ENCODE data around the gene TTC13. TPM values are rescaled to one million over a fixed set of nuclear protein-coding genes. Genes with fewer than 3 reads are reported as not detected.

Gene TTC13
- total and polyA plus RNA-seq, 8 donors = 15.2 to 29.4 (median 24.4) TPM

DNA sequence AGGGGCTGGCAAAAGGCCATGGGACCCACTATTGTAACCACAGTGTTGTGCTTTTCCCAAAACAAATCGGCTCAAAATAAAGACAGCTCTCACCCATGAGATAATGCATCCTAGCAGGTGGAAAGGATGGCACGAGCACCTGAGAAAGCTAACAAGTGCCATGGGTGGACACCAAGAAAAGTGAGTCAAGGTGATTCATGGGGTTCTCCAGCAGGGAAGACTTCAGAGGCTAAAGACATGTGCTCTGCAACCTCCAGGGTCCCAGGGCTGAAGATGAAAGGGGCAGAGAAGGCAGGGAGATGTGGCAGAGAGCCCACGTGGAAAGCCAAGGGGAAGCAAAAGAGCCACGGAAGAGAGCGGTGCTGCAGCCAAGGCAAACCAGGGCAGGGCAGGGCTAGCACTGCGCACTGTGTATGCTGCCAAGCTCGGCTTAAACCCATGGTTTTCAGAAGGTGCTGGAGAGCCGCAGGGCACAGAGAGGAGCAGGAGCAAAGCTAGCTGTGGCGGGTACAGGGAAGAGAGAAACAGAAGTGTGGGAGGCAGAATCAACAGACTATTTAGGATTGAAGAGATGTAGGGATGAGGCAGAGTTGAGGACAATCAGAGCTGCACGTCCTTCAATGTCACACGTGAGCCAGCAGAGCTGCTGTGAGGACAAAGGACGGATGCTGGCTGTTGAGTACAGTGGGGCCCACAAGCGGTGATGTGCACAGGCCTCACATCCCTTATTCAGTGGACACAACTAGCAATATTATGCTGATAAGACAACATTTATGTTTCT, 68.5 kb downstream of the TTC13 start:
- DNase-seq = no peak
- no peak for ATAC-seq
- H3K27me3 ChIP-seq = no peaks in the 10 kb centered on the region
- H3K36me3 ChIP-seq = peaks cover 0 to 92% of the 10 kb centered on the region in 2 donors
- TF ChIP-seq, protein P1, sequence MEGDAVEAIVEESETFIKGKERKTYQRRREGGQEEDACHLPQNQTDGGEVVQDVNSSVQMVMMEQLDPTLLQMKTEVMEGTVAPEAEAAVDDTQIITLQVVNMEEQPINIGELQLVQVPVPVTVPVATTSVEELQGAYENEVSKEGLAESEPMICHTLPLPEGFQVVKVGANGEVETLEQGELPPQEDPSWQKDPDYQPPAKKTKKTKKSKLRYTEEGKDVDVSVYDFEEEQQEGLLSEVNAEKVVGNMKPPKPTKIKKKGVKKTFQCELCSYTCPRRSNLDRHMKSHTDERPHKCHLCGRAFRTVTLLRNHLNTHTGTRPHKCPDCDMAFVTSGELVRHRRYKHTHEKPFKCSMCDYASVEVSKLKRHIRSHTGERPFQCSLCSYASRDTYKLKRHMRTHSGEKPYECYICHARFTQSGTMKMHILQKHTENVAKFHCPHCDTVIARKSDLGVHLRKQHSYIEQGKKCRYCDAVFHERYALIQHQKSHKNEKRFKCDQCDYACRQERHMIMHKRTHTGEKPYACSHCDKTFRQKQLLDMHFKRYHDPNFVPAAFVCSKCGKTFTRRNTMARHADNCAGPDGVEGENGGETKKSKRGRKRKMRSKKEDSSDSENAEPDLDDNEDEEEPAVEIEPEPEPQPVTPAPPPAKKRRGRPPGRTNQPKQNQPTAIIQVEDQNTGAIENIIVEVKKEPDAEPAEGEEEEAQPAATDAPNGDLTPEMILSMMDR (IDR thresholded peaks at IDR 0.05) = no peak
- no peaks in the 10 kb centered on the region for H3K4me1 ChIP-seq
- no peak overlapping the region for H3K27ac ChIP-seq
- no peaks in the 10 kb centered on the region for H3K9me3 ChIP-seq
- intact Hi-C loops (cut with DNase I) = loop anchor here in 1 of 2 donors (10.0 kb wide), 1 partner anchor 305 kb away; no protein-coding TSS in a partner anchor
- no peak overlapping the region for H3K4me3 ChIP-seq

DNA sequence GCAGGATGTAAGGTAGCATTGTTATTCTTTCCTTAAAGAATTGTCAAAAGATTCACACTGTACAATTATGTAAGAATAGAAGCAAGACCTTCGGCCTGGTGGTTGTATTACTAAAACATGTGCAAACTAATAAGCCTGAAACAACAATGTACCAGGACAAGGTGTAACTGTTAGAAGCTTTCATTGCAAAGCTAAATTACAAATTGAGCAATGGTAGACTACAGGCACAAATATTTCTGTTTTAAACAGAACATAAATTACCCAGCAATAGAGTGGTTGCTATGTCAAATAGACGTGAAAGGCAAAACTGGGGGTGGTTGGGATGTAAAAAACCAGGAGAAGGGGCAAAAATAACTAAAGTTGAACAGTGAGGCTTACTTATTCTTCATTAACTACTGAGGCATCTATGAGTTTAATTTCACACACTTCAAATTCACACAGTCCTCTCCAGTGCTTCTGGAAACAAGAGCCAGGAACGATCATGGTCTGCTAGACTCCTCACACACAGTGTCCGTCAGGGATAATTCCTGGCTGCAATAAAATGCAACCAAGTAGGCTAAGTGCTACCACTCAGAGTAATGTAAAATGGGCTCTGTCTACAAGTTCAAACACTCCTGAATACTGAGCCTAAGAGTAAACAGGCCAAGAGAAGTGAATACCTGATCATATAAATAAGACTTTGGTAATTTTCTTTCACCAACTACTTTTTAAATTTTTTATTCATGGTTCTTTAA, 71.0 kb downstream of the TTC13 start:
- TF ChIP-seq, protein P1 (IDR thresholded peaks at IDR 0.05) = no peak
- H3K27ac ChIP-seq = peak overlapping the region in 1 of 2 donors; percentile 61
- H3K4me3 ChIP-seq = no peak overlapping the region
- no peaks in the 10 kb centered on the region for H3K4me1 ChIP-seq
- no peaks in the 10 kb centered on the region for H3K9me3 ChIP-seq
- H3K27me3 ChIP-seq = no peaks in the 10 kb centered on the region
- intact Hi-C loops (cut with DNase I) = no loop called here
- no peak for DNase-seq
- peak; percentile 89 for ATAC-seq
- peaks cover 0 to 73% of the 10 kb centered on the region in 2 donors for H3K36me3 ChIP-seq

DNA sequence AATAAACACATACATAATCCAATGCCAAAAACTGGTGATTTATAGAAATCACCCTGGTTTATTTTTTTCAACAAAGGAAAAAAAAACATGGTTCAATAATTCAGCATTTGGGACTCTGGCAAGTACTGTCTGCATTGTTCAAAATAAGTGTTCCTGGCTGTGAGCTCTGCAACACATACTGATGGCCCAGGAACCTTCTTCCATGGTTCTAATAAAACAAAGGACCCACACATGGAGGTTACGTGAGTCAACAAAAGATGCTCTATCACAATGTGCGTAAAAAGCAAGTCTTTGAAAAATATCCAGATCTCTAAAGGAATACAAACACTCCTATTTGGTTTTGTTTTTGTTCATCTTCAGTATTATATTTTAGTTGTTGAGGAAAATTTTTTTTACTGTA, 72.4 kb downstream of the TTC13 start:
- intact Hi-C loops (cut with DNase I) = no loop called here
- ATAC-seq = no peak
- H3K36me3 ChIP-seq = peaks cover 0 to 59% of the 10 kb centered on the region in 2 donors

DNA sequence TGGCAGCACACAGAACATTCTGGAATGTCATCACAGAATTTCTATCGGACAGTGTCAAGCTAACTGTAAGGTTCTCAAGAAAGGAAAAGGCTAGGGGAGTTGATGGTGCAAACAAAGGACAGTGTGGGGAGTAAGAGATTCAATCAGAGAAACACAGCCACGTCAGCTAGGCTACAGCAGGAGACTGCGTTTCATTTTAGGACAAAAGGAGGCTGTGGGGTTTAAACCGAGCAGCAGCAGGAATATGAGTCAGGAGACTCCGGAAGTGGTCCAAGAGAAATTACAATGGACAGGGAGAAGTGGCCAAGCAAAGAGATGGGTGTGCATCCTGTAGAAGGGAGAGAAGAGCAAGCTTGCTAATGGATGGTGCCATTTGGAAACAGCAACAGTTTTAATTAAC, 72.9 kb downstream of the TTC13 start:
- no peaks in the 10 kb centered on the region for H3K9me3 ChIP-seq
- no peak overlapping the region for H3K27ac ChIP-seq
- H3K36me3 ChIP-seq = peaks cover 0 to 54% of the 10 kb centered on the region in 2 donors
- no peaks in the 10 kb centered on the region for H3K27me3 ChIP-seq
- intact Hi-C loops (cut with DNase I) = no loop called here
- TF ChIP-seq, protein P1 (IDR thresholded peaks at IDR 0.05) = no peak
- DNase-seq (no peak), ATAC-seq (no peak)
- no peaks in the 10 kb centered on the region for H3K4me1 ChIP-seq
- no peak overlapping the region for H3K4me3 ChIP-seq

More for the DNA sequence above, 72.4 kb downstream of the TTC13 start:
- DNase-seq = no peak
- no peaks in the 10 kb centered on the region for H3K4me1 ChIP-seq
- no peaks in the 10 kb centered on the region for H3K9me3 ChIP-seq
- H3K27me3 ChIP-seq = no peaks in the 10 kb centered on the region
- no peak overlapping the region for H3K4me3 ChIP-seq
- TF ChIP-seq, protein P1 (IDR thresholded peaks at IDR 0.05) = no peak
- H3K27ac ChIP-seq = no peak overlapping the region

DNA sequence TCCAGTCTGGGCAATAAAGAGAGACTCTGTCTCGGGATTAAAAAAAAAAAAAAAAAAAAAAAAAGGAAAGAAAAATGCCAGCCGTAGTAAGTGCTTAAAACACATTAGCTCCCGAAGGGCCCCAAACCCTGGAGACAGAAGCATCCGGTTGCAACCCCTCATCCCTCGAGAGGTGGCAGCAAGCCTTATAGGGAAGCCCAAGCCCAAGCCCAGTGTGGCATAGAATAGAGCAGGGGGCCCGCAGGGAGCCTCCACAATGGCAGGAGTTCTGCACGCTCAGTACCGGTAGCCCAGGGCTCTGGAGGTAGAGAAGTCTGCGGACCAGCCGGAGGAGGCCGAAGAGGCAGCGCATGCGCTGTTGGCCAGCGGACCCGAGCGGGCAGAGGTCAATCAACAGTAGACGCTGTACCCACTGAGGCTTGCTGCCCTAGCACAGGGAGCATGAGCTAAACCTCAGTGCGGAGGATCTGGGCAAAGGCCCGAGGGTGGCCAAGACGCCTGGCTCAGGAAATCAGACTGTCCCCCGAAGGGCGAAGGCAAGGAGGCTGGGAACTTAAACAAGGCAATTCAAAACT, 76.2 kb downstream of the TTC13 start:
- Histone ChIP-seq H3K27me3 (no peaks in the 10 kb centered on the region), H3K9me3 (no peaks in the 10 kb centered on the region), H3K27ac (no peak overlapping the region), H3K4me3 (no peak overlapping the region), H3K4me1 (no peaks in the 10 kb centered on the region), H3K36me3 (peaks cover 0 to 23% of the 10 kb centered on the region in 2 donors)
- ATAC-seq (no peak), DNase-seq (peak in 1 of 4 donors; percentile 71)
- intact Hi-C loops (cut with DNase I) = no loop called here
- TF ChIP-seq, protein P1 (IDR thresholded peaks at IDR 0.05) = no peak
